Esophagus squamous epithelium (tissue), 5 donors: Measurements from ENCODE around the gene TSHZ2. TPM values are rescaled to one million over a fixed set of nuclear protein-coding genes. Genes with fewer than 3 reads are reported as not detected.

Source experiments
- DNase-seq: peaks from one replicate; lab custom pipeline; 2025; lab: John Stamatoyannopoulos, UW
- H3K27ac ChIP-seq, 4 donors: fragments of 200-600 bp; sonication (generic); one replicate each; pipeline ENCODE4 v1.5.1; 2016 to 2019; ENCODE audit warnings: mild to moderate bottlenecking in 1 of 4
- H3K27me3 ChIP-seq, 4 donors: fragments of 200-600 bp; sonication (generic); 1 replicate in 3 of 4; 2 replicates in 1 of 4; pipeline versions ENCODE4 v1.5.1 to v1.6.0; 2017 to 2021; ENCODE audit warnings: antibody characterized with exemption in 1 of 4
- H3K36me3 ChIP-seq, 3 donors: fragments of 200-600 bp; sonication (generic); one replicate each; pipeline ENCODE4 v1.5.1; 2016 to 2019
- H3K4me1 ChIP-seq, 3 donors: fragments of 200-600 bp; sonication (generic); one replicate each; pipeline ENCODE4 v1.5.1; 2017 to 2019
- H3K4me3 ChIP-seq, 4 donors: fragments of 200-600 bp; sonication (generic); 1 replicate in 3 of 4; 2 replicates in 1 of 4; pipeline ENCODE4 v1.5.1; 2016 to 2019; ENCODE audit warnings: mild to moderate bottlenecking in 2 of 4, moderate library complexity in 1 of 4
- H3K9me3 ChIP-seq, 3 donors: fragments of 200-600 bp; sonication (generic); one replicate each; pipeline ENCODE4 v1.5.1; 2016 to 2019
- POLR2A ChIP-seq, 4 donors: fragments of 450-650 bp; IDR thresholded peaks; one replicate each; pipeline ENCODE4 v1.6.1; 2017; ENCODE audit warnings: antibody characterized with exemption in 4 of 4, mild to moderate bottlenecking in 4 of 4, moderate library complexity in 3 of 4
- WGBS, 2 donors: methylation state at CpG; one replicate each; pipeline ENCODE4 v1.1.5; 2018; 5-methylcytosine and 5-hydroxymethylcytosine counted together
- intact Hi-C: fragments of 100-400 bp; cut with DNase I; formaldehyde crosslinking; loops from one replicate; pipeline ENCODE4 v1.15.0; 2022
- total RNA-seq, 4 donors: library from RNA; depleted of rRNA; stranded (reverse); fragments of >200 nt; gene quantifications; one replicate each; pipeline ENCODE4 v1.1.0, GENCODE V29; 2016
- TF ChIP-seq, protein P1 (sequence below), 6 experiments: fragments of 450-650 bp in 4 of 6; fragments of 200-600 bp in 2 of 6; sonication (generic) in 2 of 6; IDR thresholded peaks; one replicate each; pipeline ENCODE4 v1.5.1; 2016 to 2019; ENCODE audit warnings: antibody characterized with exemption in 6 of 6, mild to moderate bottlenecking in 4 of 6, moderate library complexity in 4 of 6
- donor health status: DM: yes; HTN: yes; CAD: no.

Gene TSHZ2
- total RNA-seq, 4 donors from 2014 or later, result 4.7 to 22.0 (median 12.9) TPM

DNA sequence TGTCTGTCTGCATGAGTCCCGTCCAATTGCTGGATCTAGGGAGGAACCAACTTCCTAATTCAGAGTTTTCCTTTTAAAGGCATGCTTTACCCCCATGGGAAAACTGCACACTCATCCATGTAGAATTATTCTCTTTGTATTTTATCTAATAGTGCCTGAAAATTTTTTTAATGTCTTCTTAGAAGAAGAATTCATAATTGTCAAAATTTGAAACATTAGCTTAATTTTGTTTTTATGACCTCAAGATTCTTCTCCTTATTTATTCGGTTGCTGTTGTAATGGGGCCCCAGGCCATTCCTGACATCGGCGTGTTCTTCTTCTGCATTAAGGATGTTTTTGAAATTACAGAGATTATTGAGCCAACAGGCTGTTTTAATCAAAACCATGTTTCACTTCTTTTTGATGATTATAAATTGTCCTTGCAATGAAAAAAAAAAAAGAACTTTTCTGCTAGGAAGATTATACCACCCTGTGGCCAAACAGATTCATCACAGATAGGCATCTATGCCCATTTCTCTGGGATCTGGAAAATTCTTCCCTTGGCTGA lies 521.2 kb downstream of the TSHZ2 start:
- intact Hi-C loops, result no loop called here
- no peak for DNase-seq
- WGBS, 2 donors, result 35 to 62% methylated on average over 4 of the region's 4 CpGs
- Histone ChIP-seq H3K4me3 (no peak overlapping the region), H3K36me3 (no peaks in the 10 kb centered on the region), H3K9me3 (no peaks in the 10 kb centered on the region), H3K27ac (no peak overlapping the region), H3K27me3 (no peaks in the 10 kb centered on the region), H3K4me1 (peaks cover 0 to 10% (median 0%) of the 10 kb centered on the region in 3 donors)
- TF ChIP-seq POLR2A (IDR thresholded peaks at IDR 0.05), result no peak
- TF ChIP-seq, protein P1, sequence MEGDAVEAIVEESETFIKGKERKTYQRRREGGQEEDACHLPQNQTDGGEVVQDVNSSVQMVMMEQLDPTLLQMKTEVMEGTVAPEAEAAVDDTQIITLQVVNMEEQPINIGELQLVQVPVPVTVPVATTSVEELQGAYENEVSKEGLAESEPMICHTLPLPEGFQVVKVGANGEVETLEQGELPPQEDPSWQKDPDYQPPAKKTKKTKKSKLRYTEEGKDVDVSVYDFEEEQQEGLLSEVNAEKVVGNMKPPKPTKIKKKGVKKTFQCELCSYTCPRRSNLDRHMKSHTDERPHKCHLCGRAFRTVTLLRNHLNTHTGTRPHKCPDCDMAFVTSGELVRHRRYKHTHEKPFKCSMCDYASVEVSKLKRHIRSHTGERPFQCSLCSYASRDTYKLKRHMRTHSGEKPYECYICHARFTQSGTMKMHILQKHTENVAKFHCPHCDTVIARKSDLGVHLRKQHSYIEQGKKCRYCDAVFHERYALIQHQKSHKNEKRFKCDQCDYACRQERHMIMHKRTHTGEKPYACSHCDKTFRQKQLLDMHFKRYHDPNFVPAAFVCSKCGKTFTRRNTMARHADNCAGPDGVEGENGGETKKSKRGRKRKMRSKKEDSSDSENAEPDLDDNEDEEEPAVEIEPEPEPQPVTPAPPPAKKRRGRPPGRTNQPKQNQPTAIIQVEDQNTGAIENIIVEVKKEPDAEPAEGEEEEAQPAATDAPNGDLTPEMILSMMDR (IDR thresholded peaks at IDR 0.05), result peak in 1 of 6 experiments; percentile 22

DNA sequence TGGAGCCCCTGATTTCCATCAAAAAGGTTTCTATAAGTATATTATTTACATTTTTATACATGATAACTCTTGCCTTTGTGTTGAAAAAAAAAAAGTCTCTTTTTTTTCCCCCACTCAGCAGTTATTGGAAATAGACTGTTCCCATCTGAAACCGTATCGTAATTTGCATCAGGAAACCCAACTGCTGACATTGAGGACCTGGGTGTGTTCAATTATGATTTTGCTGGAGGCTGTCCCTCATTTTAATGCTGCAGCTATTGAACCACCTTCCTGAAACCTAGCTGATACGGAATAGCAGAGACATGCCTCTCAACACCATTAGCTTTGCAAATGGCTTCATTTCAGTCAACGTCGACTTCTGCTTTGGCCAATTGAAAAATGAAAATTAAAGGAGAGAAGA lies 522.6 kb downstream of the TSHZ2 start:
- H3K27me3 ChIP-seq, result no peaks in the 10 kb centered on the region
- no peaks in the 10 kb centered on the region for H3K9me3 ChIP-seq
- no peak for TF ChIP-seq POLR2A (IDR thresholded peaks at IDR 0.05)
- TF ChIP-seq, protein P1 (IDR thresholded peaks at IDR 0.05), result no peak
- 87 to 89% methylated on average over 5 of the region's 5 CpGs for WGBS, 2 donors
- H3K36me3 ChIP-seq, result no peaks in the 10 kb centered on the region
- intact Hi-C loops, result no loop called here
- peaks cover 0 to 10% (median 0%) of the 10 kb centered on the region in 3 donors for H3K4me1 ChIP-seq
- DNase-seq, result no peak
- no peak overlapping the region for H3K4me3 ChIP-seq
- no peak overlapping the region for H3K27ac ChIP-seq

DNA sequence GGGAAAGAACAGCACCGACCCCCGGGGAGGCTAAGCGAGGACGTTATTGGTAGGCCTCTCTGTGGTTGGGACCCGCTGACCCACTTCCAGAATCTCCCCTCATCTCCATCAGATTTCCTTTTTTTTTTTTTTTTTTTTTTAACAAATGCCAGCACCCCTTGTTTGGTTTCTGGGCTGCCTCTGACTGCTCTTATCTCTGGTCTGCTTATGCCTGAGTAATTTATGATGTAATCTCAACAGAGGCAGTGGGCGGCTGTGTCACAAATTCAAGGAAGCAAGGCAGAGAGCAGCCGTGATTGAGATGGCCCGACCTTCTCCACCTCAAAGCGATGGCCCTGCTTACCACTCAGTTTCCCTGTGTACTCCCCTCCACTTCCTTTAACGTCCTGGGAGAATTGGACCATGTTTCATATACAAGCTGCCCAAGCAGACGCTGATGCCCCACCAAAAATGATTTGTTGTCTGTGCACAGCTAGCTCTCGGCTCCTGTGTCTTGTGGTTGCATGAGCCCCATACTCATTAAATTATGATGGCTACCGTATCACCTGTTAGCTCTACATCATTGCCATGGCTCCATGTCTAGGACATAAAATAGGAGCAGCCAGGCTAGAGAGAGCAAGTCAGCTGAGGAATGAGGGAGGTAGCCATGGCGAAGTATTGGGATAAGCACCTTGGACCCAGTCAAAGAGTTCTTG lies 523.4 kb downstream of the TSHZ2 start:
- H3K9me3 ChIP-seq, result no peaks in the 10 kb centered on the region
- H3K4me1 ChIP-seq, result peaks cover 0 to 10% (median 0%) of the 10 kb centered on the region in 3 donors
- H3K4me3 ChIP-seq, result no peak overlapping the region
- no peak overlapping the region for H3K27ac ChIP-seq
- no peak for TF ChIP-seq POLR2A (IDR thresholded peaks at IDR 0.05)
- TF ChIP-seq, protein P1 (IDR thresholded peaks at IDR 0.05), result no peak
- WGBS, 2 donors, result 81 to 82% methylated on average over 14 of the region's 14 CpGs
- H3K27me3 ChIP-seq, result no peaks in the 10 kb centered on the region
- no peak for DNase-seq
- intact Hi-C loops, result no loop called here
- H3K36me3 ChIP-seq, result no peaks in the 10 kb centered on the region

DNA sequence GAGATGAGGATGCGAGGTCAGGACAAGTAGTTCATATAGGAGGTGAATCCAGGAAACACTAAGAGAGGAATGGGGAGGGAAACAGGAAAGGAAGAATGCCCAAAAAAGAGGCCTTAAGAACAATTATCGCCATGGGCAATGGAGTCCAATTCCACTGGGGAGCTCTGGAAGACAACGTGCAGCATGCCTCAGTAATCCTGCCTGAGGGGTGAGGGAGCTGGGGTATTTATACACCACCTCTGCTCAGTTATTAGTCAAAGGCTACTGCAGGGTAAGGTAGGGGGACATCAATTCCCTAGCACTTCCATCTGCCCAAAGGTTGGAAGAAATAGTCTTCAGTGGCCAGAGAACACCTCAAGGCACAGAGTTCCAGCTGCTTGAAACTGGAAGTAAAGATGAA lies 525.1 kb downstream of the TSHZ2 start:
- no peaks in the 10 kb centered on the region for H3K36me3 ChIP-seq
- no peak overlapping the region for H3K27ac ChIP-seq
- no peak for DNase-seq

DNA sequence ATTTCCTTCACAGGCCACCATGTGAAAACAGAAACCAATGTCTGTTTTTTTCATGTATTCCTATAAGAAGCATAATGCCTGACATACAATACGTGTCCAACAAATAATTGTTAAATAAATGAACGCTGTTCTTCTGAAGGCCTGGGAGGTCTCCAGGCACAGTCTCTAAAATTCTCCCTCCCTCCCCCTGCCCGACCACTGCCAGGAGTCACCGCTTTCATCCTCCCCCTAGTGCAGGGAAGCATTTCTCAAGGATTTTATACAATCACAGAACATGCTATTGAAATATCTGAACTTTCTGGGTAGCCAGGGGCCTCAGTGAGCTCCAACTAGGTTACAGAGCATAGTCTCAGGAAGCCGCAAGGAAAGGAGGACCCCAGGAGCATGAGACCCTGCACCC lies 526.2 kb downstream of the TSHZ2 start:
- Histone ChIP-seq H3K27ac (no peak overlapping the region), H3K36me3 (no peaks in the 10 kb centered on the region), H3K4me1 (no peaks in the 10 kb centered on the region), H3K27me3 (no peaks in the 10 kb centered on the region), H3K9me3 (no peaks in the 10 kb centered on the region), H3K4me3 (no peak overlapping the region)
- DNase-seq, result no peak
- no peak for TF ChIP-seq POLR2A (IDR thresholded peaks at IDR 0.05)
- TF ChIP-seq, protein P1 (IDR thresholded peaks at IDR 0.05), result no peak
- WGBS, 2 donors, result 60 to 81% methylated on average over 5 of the region's 5 CpGs
- intact Hi-C loops, result no loop called here

More for the DNA sequence above, 525.1 kb downstream of the TSHZ2 start:
- no peak for TF ChIP-seq POLR2A (IDR thresholded peaks at IDR 0.05)
- TF ChIP-seq, protein P1 (IDR thresholded peaks at IDR 0.05), result no peak
- WGBS, 2 donors, result 88 to 89% methylated on average over 2 to 3 of the region's 3 CpGs
- intact Hi-C loops, result no loop called here
- Histone ChIP-seq H3K9me3 (no peaks in the 10 kb centered on the region), H3K4me3 (no peak overlapping the region), H3K4me1 (peaks cover 0 to 9% (median 0%) of the 10 kb centered on the region in 3 donors), H3K27me3 (no peaks in the 10 kb centered on the region)
